Stimulated activated naive CD8-positive, alpha-beta T cell treated with anti-CD3 and anti-CD28 coated beads, Interleukin-15, Interleukin-2, amounts not matched to agents 100 U/mL and 50 U/mL, for 24 hours (primary cell): Measurements from ENCODE around the gene U2AF2.
"Not testable (repeated sequence)": the region's sequence is repeated elsewhere in the genome, so short reads cannot be mapped to it uniquely, and the experiment has no call there.

Experiments used
- ATAC-seq: fragments of 150-1000 bp; cut with Tn5 transposase; one replicate; pipeline ENCODE4 v1.10.0; 2021
- DNase-seq: peaks from one replicate; pipeline ENCODE4 v3.0.0; 2021

U2AF2 gene

GRCh38 chr19:55712804-55713631 lies 58.2 kb downstream of the U2AF2 start:
- DNase-seq (no peak), ATAC-seq (no peak)

GRCh38 chr19:55716531-55716930 lies 61.7 kb downstream of the U2AF2 start:
- ATAC-seq (no peak), DNase-seq (no peak)

- DNase-seq (no peak), ATAC-seq (no peak)
These were observed 62.4 kb downstream of the U2AF2 start for GRCh38 chr19:55717251-55717650.

- not testable (repeated sequence) for ATAC-seq, DNase-seq
These were observed 63.3 kb downstream of the U2AF2 start for GRCh38 chr19:55717879-55718711.

- ATAC-seq (no peak), DNase-seq (no peak)
These were observed 65.4 kb downstream of the U2AF2 start for GRCh38 chr19:55720214-55720746.

- ATAC-seq (no peak), DNase-seq (no peak)
These were observed 66.0 kb downstream of the U2AF2 start for GRCh38 chr19:55720801-55721200.

- ATAC-seq: no peak
These were observed 68.7 kb downstream of the U2AF2 start for GRCh38 chr19:55723491-55723890.

More at GRCh38 chr19:55723491-55723890, 68.7 kb downstream of the U2AF2 start:
- DNase-seq: no peak
